Type B pancreatic cell (in vitro differentiated cells): Measurements from ENCODE around the gene CARS1. TPM values are rescaled to one million over a fixed set of nuclear protein-coding genes. Genes with fewer than 3 reads are reported as not detected.
"Not testable (repeated sequence)": the region's sequence is repeated elsewhere in the genome, so short reads cannot be mapped to it uniquely, and the experiment has no call there.

Experiments
- DNase-seq: peaks from one replicate; pipeline ENCODE4 v3.0.0; 2021; ENCODE audit warnings: mixed read lengths; ENCODE audit not compliant: unreplicated experiment; ENCODE audit errors: extremely low spot score
- H3K27ac Mint-ChIP-seq: 2 replicates; pipeline ENCODE4 v1.8.0; 2021; ENCODE audit warnings: mild to moderate bottlenecking, mixed read lengths
- H3K27me3 Mint-ChIP-seq: 2 replicates; pipeline ENCODE4 v1.8.0; 2021; ENCODE audit warnings: mixed read lengths
- H3K36me3 Mint-ChIP-seq: 2 replicates; pipeline ENCODE4 v1.8.0; 2021; ENCODE audit warnings: mixed read lengths
- H3K4me1 Mint-ChIP-seq: one replicate; pipeline ENCODE4 v1.8.0; 2021; ENCODE audit warnings: mixed read lengths; ENCODE audit not compliant: unreplicated experiment
- H3K4me3 Mint-ChIP-seq: 2 replicates; pipeline ENCODE4 v1.8.0; 2021; ENCODE audit warnings: mild to moderate bottlenecking, mixed read lengths
- H3K9me3 Mint-ChIP-seq: 2 replicates; pipeline ENCODE4 v1.8.0; 2021; ENCODE audit warnings: mixed read lengths
- total RNA-seq: library from RNA; stranded (reverse); gene quantifications from 2 replicates; pipeline ENCODE4 v1.2.1, GENCODE V29; 2021; ENCODE audit warnings: low replicate concordance
- TF ChIP-seq, protein P1 (sequence below): fragments of 200-600 bp; sonication (generic); conservative IDR thresholded peaks from 2 replicates; pipeline ENCODE4 v1.5.0; 2021; ENCODE audit warnings: antibody characterized with exemption, mild to moderate bottlenecking

CARS1 gene
- total RNA-seq, 1 donor from 2014 or later, result 38.9 TPM

DNA sequence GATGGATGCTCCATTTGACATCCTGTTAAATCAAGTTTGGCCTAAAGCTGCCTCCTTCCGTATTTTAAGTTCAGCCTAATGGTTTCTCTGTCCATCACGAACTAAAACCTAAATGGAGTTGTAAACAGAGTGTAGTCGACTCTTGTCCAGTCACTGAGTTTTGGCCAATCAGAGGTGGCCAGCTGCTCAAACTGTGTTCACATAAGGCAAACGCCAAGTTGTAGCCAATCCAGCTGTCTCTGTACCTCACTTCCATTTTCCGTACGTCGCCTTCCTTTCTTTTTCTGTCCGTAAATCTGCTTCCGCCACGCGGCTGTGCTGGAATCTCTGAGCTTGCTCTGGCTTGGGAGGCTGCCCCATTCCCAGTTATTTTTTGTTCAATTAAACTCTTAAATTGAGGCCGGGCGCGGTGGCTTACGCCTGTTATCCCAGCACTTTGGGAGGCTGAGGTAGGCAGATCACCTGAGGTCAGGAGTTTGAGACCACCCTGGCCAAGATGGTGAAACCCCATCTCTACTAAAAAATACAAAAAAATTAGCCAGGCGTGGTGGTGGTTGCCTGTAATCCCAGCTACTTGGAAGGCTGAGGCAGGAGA lies 20.7 kb upstream of the CARS1 start:
- Mint-ChIP-seq H3K36me3 (no peaks in the 10 kb centered on the region), H3K4me1 (peaks cover 3% of the 10 kb centered on the region), H3K9me3 (no peaks in the 10 kb centered on the region), H3K4me3 (no peak overlapping the region), H3K27ac (no peak overlapping the region), H3K27me3 (peaks cover 4% of the 10 kb centered on the region)
- no peak for DNase-seq
- TF ChIP-seq, protein P1, sequence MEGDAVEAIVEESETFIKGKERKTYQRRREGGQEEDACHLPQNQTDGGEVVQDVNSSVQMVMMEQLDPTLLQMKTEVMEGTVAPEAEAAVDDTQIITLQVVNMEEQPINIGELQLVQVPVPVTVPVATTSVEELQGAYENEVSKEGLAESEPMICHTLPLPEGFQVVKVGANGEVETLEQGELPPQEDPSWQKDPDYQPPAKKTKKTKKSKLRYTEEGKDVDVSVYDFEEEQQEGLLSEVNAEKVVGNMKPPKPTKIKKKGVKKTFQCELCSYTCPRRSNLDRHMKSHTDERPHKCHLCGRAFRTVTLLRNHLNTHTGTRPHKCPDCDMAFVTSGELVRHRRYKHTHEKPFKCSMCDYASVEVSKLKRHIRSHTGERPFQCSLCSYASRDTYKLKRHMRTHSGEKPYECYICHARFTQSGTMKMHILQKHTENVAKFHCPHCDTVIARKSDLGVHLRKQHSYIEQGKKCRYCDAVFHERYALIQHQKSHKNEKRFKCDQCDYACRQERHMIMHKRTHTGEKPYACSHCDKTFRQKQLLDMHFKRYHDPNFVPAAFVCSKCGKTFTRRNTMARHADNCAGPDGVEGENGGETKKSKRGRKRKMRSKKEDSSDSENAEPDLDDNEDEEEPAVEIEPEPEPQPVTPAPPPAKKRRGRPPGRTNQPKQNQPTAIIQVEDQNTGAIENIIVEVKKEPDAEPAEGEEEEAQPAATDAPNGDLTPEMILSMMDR, result no peak

DNA sequence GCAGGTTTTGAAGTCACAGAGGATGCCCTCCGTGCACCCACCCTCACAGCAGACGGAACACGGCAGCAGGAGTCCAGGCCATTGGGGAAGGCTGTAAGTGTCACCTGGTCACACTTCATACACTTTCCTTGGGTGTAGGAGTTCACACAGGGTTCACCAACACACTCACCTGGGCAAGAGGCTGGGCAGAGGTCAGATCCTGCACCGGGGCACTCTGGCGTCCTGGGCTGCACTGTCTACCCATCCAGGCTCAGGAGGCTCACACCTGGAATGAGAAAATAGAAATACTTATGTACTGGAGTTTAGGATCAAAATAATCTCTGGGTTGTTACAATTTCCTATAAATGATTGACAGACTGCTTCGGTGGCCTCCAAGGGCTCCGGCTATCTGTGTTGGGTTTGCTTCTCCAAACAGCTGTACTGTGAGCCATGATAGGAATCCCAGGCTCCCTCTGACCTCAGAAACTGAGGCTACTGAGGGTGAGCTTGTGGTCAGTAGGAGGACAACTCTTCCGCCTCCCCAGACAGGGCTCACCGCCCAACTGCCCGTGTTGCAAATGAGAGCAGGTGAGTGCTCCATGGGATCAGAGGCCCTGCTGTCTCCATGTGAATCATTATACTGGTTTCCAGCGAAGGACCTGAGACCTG lies 20.1 kb upstream of the CARS1 start:
- Mint-ChIP-seq H3K4me1 (peaks cover 5% of the 10 kb centered on the region), H3K4me3 (no peak overlapping the region), H3K9me3 (no peaks in the 10 kb centered on the region), H3K27me3 (peaks cover 3% of the 10 kb centered on the region), H3K36me3 (no peaks in the 10 kb centered on the region), H3K27ac (no peak overlapping the region)
- DNase-seq, result no peak
- TF ChIP-seq, protein P1, result no peak

DNA sequence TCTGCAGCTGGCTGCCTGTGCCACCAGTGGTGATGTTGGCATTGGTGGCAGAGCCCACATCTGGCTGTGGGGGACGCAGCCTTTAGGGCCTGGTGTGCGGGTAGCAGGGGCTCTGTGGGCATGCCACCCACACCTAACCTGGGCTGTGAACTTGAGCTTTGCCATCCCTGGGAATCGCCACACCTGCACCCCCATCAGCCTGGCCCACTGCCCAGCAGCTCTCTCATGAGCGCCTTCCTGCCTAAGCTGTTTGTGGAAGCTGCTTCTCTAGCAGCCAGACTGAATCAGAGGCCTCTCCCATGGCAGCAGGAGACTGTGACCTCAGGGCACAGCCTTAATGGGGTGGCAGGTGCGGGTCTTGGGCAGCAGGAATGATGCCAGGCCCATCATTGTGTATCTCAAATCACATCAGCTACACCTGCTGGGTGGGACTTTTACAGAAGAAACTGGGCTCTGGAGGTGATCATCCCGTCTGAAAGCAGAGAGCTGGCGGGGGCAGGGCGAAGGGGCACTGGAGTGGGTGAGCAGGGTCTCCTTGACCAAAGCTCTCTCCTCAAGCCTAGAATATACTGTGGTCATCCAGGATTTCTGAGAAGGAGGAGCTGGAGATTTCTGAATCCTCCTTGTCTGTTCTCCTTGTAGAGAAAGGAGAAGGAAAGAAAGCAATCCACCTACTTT lies 17.8 kb upstream of the CARS1 start:
- peaks cover 1% of the 10 kb centered on the region for H3K27me3 Mint-ChIP-seq
- H3K4me1 Mint-ChIP-seq, result peaks cover 5% of the 10 kb centered on the region
- H3K36me3 Mint-ChIP-seq, result no peaks in the 10 kb centered on the region
- no peaks in the 10 kb centered on the region for H3K9me3 Mint-ChIP-seq
- no peak overlapping the region for H3K4me3 Mint-ChIP-seq
- DNase-seq, result no peak
- H3K27ac Mint-ChIP-seq, result no peak overlapping the region
- TF ChIP-seq, protein P1, result no peak

DNA sequence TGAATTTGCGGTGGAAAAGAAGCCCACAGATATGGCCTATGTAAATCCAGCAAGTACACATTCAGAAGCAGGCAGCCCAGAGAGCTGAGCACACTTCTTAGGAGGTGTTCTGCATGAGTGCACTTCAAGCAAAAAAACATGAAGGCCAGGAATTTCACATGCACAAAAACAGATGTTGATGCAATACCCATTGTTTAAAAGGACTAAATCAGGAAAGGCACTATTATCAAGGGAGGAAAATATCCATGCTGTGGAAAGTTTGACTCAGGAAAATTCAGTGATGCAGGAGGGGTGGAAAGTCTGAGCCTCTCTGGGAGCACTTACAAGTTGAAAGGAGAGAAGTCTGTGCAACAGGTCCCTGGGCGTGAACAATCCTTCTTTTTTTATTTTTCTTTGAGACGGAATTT lies 15.8 kb upstream of the CARS1 start:
- Mint-ChIP-seq H3K9me3 (no peaks in the 10 kb centered on the region), H3K4me3 (no peak overlapping the region), H3K27me3 (no peaks in the 10 kb centered on the region), H3K27ac (no peak overlapping the region), H3K36me3 (no peaks in the 10 kb centered on the region), H3K4me1 (peaks cover 5% of the 10 kb centered on the region)
- DNase-seq, result no peak
- TF ChIP-seq, protein P1, result no peak

DNA sequence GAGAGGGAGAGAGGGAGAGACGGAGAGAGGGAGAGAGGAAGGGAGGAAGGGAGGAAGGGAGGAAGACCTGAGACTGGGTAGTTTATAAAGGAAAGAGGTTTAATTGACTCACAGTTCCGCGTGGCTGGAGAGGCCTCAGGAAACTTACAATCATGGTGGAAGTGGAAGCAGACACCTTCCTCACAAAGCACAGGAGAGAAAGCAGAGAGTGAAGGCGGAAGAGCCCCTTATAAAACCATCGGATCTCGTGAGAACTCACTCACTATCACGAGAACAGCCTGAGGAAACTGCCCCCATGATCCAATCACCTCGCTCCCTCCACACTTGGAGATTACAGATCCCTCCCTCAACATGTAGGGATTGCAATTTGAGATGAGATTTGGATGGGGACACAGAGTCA lies 12.2 kb upstream of the CARS1 start:
- H3K27me3 Mint-ChIP-seq, result no peaks in the 10 kb centered on the region
- H3K27ac Mint-ChIP-seq, result no peak overlapping the region
- H3K9me3 Mint-ChIP-seq, result no peaks in the 10 kb centered on the region
- H3K4me3 Mint-ChIP-seq, result no peak overlapping the region
- no peak for DNase-seq
- H3K36me3 Mint-ChIP-seq, result no peaks in the 10 kb centered on the region
- peaks cover 5% of the 10 kb centered on the region for H3K4me1 Mint-ChIP-seq
- TF ChIP-seq, protein P1, result no peak

DNA sequence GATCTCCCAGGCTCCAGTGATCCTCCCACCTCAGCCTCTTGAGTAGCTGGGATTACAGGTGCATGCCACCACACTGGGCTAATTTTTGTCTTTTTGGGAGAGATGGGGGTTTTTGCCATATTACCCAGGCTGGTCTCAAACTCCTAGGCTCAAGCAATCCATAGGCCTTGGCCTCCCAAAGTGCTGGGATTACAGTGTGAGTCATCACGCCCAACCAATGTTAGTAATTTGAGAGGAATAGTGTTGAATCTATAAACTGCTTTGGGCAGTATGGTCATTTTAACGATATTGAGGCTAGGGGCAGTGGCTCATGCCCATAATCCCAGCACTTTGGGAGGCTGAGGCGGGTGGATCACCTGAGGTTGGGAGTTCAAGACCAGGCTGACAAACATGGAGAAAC lies 9.1 kb upstream of the CARS1 start:
- not testable (repeated sequence) for H3K4me3 Mint-ChIP-seq, DNase-seq, H3K27me3 Mint-ChIP-seq, H3K4me1 Mint-ChIP-seq, H3K36me3 Mint-ChIP-seq, H3K9me3 Mint-ChIP-seq, H3K27ac Mint-ChIP-seq

DNA sequence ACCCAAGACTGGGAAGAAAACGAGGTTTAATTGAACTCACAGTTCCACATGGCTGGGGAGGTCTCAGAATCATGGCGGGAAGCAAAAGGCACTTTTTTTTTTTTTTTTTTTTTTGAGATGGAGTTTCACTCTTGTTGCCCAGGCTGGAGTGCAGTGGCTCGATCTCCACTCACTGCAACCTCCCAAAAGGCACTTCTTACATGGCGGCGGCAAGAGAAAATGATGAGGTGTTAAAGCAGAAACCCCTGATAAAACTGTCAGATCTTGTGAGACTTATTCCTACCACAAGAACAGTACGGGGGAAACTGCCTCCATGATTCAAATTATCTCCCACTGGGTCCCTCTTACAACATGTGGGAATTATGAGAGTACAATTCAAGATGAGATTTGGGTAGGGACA lies 7.5 kb upstream of the CARS1 start:
- H3K4me1 Mint-ChIP-seq, H3K4me3 Mint-ChIP-seq, H3K27ac Mint-ChIP-seq, DNase-seq, H3K9me3 Mint-ChIP-seq, H3K36me3 Mint-ChIP-seq, H3K27me3 Mint-ChIP-seq: not testable (repeated sequence)

DNA sequence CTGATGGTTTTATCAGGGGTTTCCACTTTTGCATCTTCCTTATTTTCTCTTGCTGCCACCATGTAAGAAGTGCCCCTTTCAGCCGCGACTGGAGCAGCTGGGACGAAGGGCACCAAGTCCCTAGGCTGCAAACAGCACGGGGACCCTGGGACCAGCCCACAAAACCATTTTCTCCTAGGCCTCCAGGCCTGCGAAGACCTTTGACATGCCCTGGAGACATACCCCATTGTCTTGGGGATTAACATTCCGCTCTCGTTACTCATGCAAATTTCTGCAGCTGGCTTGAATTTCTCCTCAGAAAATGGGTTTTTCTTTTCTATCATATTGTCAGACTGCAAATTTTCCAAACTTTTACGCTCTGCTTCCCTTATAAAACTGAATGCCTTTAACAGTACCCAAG lies 6.7 kb upstream of the CARS1 start:
- not testable (repeated sequence) for H3K4me1 Mint-ChIP-seq, H3K27ac Mint-ChIP-seq, H3K4me3 Mint-ChIP-seq, H3K27me3 Mint-ChIP-seq, H3K9me3 Mint-ChIP-seq, DNase-seq, H3K36me3 Mint-ChIP-seq

DNA sequence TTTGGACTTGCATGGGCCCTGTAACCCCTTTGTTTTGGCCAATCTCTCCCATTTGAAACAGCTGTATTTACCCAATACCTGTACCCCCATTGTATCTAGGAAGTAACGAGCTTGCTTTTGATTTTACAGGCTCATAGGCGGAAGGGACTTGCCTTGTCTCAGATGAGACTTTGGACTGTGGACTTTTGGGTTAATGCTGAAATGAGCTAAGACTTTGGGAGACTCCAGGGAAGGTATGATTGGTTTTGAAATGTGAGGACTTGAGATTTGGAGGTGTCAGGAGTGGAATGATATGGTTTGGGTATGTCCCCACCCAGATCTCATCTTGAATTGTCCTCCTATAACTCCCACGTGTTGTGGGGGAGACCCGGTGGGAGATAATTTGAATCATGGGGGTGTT lies 6.2 kb upstream of the CARS1 start:
- H3K27me3 Mint-ChIP-seq, H3K9me3 Mint-ChIP-seq, H3K27ac Mint-ChIP-seq, H3K4me3 Mint-ChIP-seq, H3K36me3 Mint-ChIP-seq, H3K4me1 Mint-ChIP-seq, DNase-seq: not testable (repeated sequence)
